HepG2 (cell line): ENCODE results near the gene SYT7. TPM values are rescaled to one million over a fixed set of nuclear protein-coding genes. Genes with fewer than 3 reads are reported as not detected.

Experiments
- ATAC-seq: fragments of 200-7000 bp; cut with Tn5 transposase; 3 replicates; pipeline ENCODE4 v1.9.1; 2020; ENCODE audit warnings: mild to moderate bottlenecking, moderate library complexity
- BruUV-seq: library from RNA; stranded (reverse); fragments of 400-500 nt; replicated peaks from 2 replicates; lab custom pipeline; 2021; lab: Mats Ljungman, UMichigan
- CTCF ChIA-PET: fragments of 300-600 bp; formaldehyde crosslinking; extraction: SDS; loops from one replicate; lab custom pipeline; 2021; ENCODE audit warnings: low total read pairs, inconsistent platforms, low intra/inter-chr PET ratio; lab: Yijun Ruan, JAX
- POLR2A ChIA-PET: fragments of 350-600 bp; sonication (Branson Sonifier 250); formaldehyde crosslinking; loops from one replicate; lab custom pipeline; 2020; ENCODE audit warnings: antibody characterized with exemption, inconsistent platforms; lab: Yijun Ruan, JAX
- DNase-seq: peaks from one replicate; pipeline ENCODE4 v3.0.0-alpha.2; 2015; ENCODE audit warnings: low spot score
- FAIRE-seq: peaks from 3 replicates; lab custom pipeline; 2011; peaks lifted over from hg19 to GRCh38; lab: Jason Lieb, UNC
- H2AFZ ChIP-seq: one replicate; pipeline ENCODE4 v1.6.1; 2011; ENCODE audit warnings: low read length, inconsistent platforms
- H3K27ac ChIP-seq: fragments of 300-600 bp; 3 replicates; pipeline ENCODE4 v1.8.0; 2011; ENCODE audit warnings: mixed run types, mild to moderate bottlenecking, mixed read lengths, low read length, inconsistent platforms; ENCODE audit not compliant: insufficient read depth; ENCODE audit errors: extremely low read length
- H3K27me3 ChIP-seq, 2 experiments: fragments of 200-600 bp in 1 of 2; 2 replicates in 1 of 2; 3 replicates in 1 of 2; pipeline versions ENCODE4 v1.6.0 to v1.8.0; 2011; ENCODE audit warnings: low read length in 2 of 2, mild to moderate bottlenecking in 2 of 2, moderate library complexity in 2 of 2, inconsistent platforms in 1 of 2; ENCODE audit not compliant: insufficient read depth in 2 of 2, control insufficient read depth in 1 of 2
- H3K36me3 ChIP-seq, 2 experiments: fragments of 200-600 bp in 1 of 2; replicated peaks in 1 of 2; 2 replicates in 1 of 2; 3 replicates in 1 of 2; pipeline versions ENCODE4 v1.5.1 to v1.8.0; 2011; ENCODE audit warnings: low read length in 2 of 2, inconsistent platforms in 1 of 2; ENCODE audit not compliant: insufficient read depth in 2 of 2, control insufficient read depth in 1 of 2
- H3K4me1 ChIP-seq: 2 replicates; pipeline ENCODE4 v1.5.1; 2012; ENCODE audit warnings: low read length, inconsistent platforms; ENCODE audit not compliant: insufficient read depth
- H3K4me2 ChIP-seq: 2 replicates; pipeline ENCODE4 v1.6.0; 2011; ENCODE audit warnings: low read depth, low read length, inconsistent platforms
- H3K4me3 ChIP-seq, 3 experiments: fragments of 200-600 bp in 1 of 3; sonication (generic), shearing (Covaris generic) in 1 of 3; replicated peaks in 1 of 3; 2 replicates each; pipeline ENCODE4 v1.5.1; 2011 to 2016; ENCODE audit warnings: low read length in 3 of 3, inconsistent platforms in 2 of 3, low read depth in 2 of 3, mild to moderate bottlenecking in 2 of 3, control low read depth in 1 of 3, mixed read lengths in 1 of 3; ENCODE audit not compliant: insufficient read depth in 1 of 3
- H3K79me2 ChIP-seq: one replicate; pipeline ENCODE4 v1.6.1; 2011; ENCODE audit warnings: low read length, inconsistent platforms; ENCODE audit not compliant: insufficient read depth
- H3K9ac ChIP-seq: 2 replicates; pipeline ENCODE4 v1.6.0; 2011; ENCODE audit warnings: mild to moderate bottlenecking, low read depth, low read length, inconsistent platforms; ENCODE audit not compliant: insufficient read depth
- H3K9me3 ChIP-seq: 2 replicates; pipeline ENCODE4 v1.5.1; 2012; ENCODE audit warnings: mild to moderate bottlenecking, low read length
- H4K20me1 ChIP-seq: 2 replicates; pipeline ENCODE4 v1.6.0; 2011; ENCODE audit warnings: inconsistent platforms, mild to moderate bottlenecking, low read length, moderate library complexity; ENCODE audit not compliant: insufficient read depth
- BRD4 ChIP-seq: sonication (generic); formaldehyde crosslinking; IDR thresholded peaks from 2 replicates; pipeline ENCODE4 v1.4.0; 2020; ENCODE audit warnings: missing genetic modification reagents
- CAMTA2 ChIP-seq: sonication (generic); formaldehyde crosslinking; IDR thresholded peaks from 2 replicates; pipeline ENCODE4 v1.4.0; 2020; ENCODE audit warnings: mild to moderate bottlenecking, missing genetic modification reagents, borderline replicate concordance
- ERF ChIP-seq: IDR thresholded peaks from 2 replicates; pipeline ENCODE4 v1.6.1; 2018; ENCODE audit warnings: missing biosample characterization, missing genetic modification reagents
- HDAC2 ChIP-seq: sonication (generic); formaldehyde crosslinking; IDR thresholded peaks from 2 replicates; pipeline ENCODE4 v1.4.0; 2020; ENCODE audit warnings: missing genetic modification reagents
- HINFP ChIP-seq: sonication (generic); formaldehyde crosslinking; IDR thresholded peaks from 2 replicates; pipeline ENCODE4 v1.4.0; 2020; ENCODE audit warnings: low read depth, mild to moderate bottlenecking, missing genetic modification reagents
- MAFF ChIP-seq: IDR thresholded peaks from 2 replicates; pipeline ENCODE4 v1.6.1; 2011; ENCODE audit warnings: low read depth, low read length, improper control_type of control experiment
- MAFK ChIP-seq, 2 experiments: IDR thresholded peaks in 1 of 2; conservative IDR thresholded peaks in 1 of 2; 2 replicates each; pipeline ENCODE4 v1.6.1; 2011; ENCODE audit warnings: improper control_type of control experiment in 2 of 2, low read length in 2 of 2
- MIER2 ChIP-seq: IDR thresholded peaks from 2 replicates; pipeline ENCODE4 v1.6.1; 2016; ENCODE audit warnings: missing biosample characterization, missing genetic modification reagents
- NFIC ChIP-seq: IDR thresholded peaks from 2 replicates; pipeline ENCODE4 v1.6.1; 2012; ENCODE audit warnings: mild to moderate bottlenecking, low read length, inconsistent platforms
- RFXAP ChIP-seq: sonication (generic); formaldehyde crosslinking; IDR thresholded peaks from 2 replicates; pipeline ENCODE4 v1.4.0; 2020; ENCODE audit warnings: missing genetic modification reagents, borderline replicate concordance
- SUZ12 ChIP-seq: fragments of 150-350 bp; IDR thresholded peaks from 2 replicates; pipeline ENCODE4 v1.6.1; 2014; ENCODE audit warnings: low read depth, low read length
- TBP ChIP-seq: sonication (generic); formaldehyde crosslinking; IDR thresholded peaks from 2 replicates; pipeline ENCODE4 v1.5.0; 2020; ENCODE audit warnings: missing genetic modification reagents
- ZBTB7A ChIP-seq: sonication (generic); formaldehyde crosslinking; IDR thresholded peaks from 2 replicates; pipeline ENCODE4 v1.8.0; 2022; ENCODE audit warnings: mild to moderate bottlenecking, missing genetic modification reagents
- ZKSCAN5 ChIP-seq: sonication (generic); formaldehyde crosslinking; IDR thresholded peaks from 2 replicates; pipeline ENCODE4 v1.5.1; 2020; ENCODE audit warnings: mild to moderate bottlenecking, missing genetic modification reagents
- ZMYM3 ChIP-seq: sonication (generic); formaldehyde crosslinking; IDR thresholded peaks from 2 replicates; pipeline ENCODE4 v1.5.1; 2020; ENCODE audit warnings: mild to moderate bottlenecking, missing genetic modification reagents
- ZNF326 ChIP-seq: sonication (generic); formaldehyde crosslinking; IDR thresholded peaks from 2 replicates; pipeline ENCODE4 v1.4.0; 2020; ENCODE audit warnings: missing genetic modification reagents, borderline replicate concordance
- ZNF83 ChIP-seq: sonication (generic); formaldehyde crosslinking; IDR thresholded peaks from 2 replicates; pipeline ENCODE4 v1.4.0; 2020; ENCODE audit warnings: missing genetic modification reagents, mild to moderate bottlenecking, borderline replicate concordance
- WGBS: methylation state at CpG from one replicate; pipeline ENCODE4 v1.1.6; 2017; ENCODE audit warnings: low lambda C conversion rate; 5-methylcytosine and 5-hydroxymethylcytosine counted together
- in situ Hi-C: cut with HindIII; loops from 2 replicates; pipeline ENCODE4 v1.10.0; 2017; ENCODE audit warnings: low pct_unique_long_range_greater_than_20kb; ENCODE audit not compliant: extremely low pct_ligation_motif_present
- intact Hi-C: fragments of 100-400 bp; cut with micrococcal nuclease; formaldehyde crosslinking; loops from one replicate; pipeline ENCODE4 v1.10.0; 2022; ENCODE audit not compliant: unreplicated experiment
- polyA plus RNA-seq, 8 experiments: library from polyadenylated mRNA; depleted of rRNA in 3 of 8; stranded (reverse) in 7 of 8; unstranded in 1 of 8; fragments of >200 nt; fragmentation: Illumina TruSeq in 4 of 8; extraction: Trizol in 4 of 8; gene quantifications; 2 replicates each; pipeline versions ENCODE4 v1.2.1 to v1.2.3, GENCODE V29; 2011 to 2016; ENCODE audit warnings: low read depth in 4 of 8, missing spikeins in 1 of 8, mixed read lengths in 1 of 8; ENCODE audit not compliant: insufficient read depth in 1 of 8
- total RNA-seq, 5 experiments: library from RNA; depleted of rRNA; stranded (reverse); fragments of >200 nt; fragmentation: Illumina TruSeq; extraction: Trizol; gene quantifications; 2 replicates each; pipeline ENCODE4 v1.2.3, GENCODE V29; 2016; ENCODE audit warnings: low read depth in 1 of 5
- TF ChIP-seq, protein P1 (sequence below): sonication (generic); formaldehyde crosslinking; IDR thresholded peaks from 2 replicates; pipeline ENCODE4 v1.5.1; 2020; ENCODE audit warnings: mild to moderate bottlenecking, moderate library complexity, missing genetic modification reagents

SYT7 gene
- total and polyA plus RNA-seq, 2 of the 13 experiments (the other 11 are each of a cell fraction or from before 2014, with no cell fraction given), result 1.4 to 4.4 TPM

GRCh38 chr11:61473370-61474012, 107.4 kb downstream of the SYT7 start:
- no peaks in the 10 kb centered on the region for H3K79me2 ChIP-seq
- DNase-seq (no peak), FAIRE-seq (no peak), ATAC-seq (no peak)
- H3K9me3 ChIP-seq, result no peaks in the 10 kb centered on the region
- intact Hi-C loops, result no loop called here
- POLR2A ChIA-PET, result no interaction called here
- H3K4me2 ChIP-seq, result no peak overlapping the region
- no peak overlapping the region for H3K4me3 ChIP-seq
- no TSS peak for BruUV-seq
- no peaks in the 10 kb centered on the region for H3K36me3 ChIP-seq
- WGBS, result 83% methylated on average over 3 of the region's 3 CpGs
- TF ChIP-seq ZNF83 (no peak), ZKSCAN5 (CRISPR knock-in tag) (no peak), BRD4 (CRISPR knock-in tag) (no peak), HDAC2 (CRISPR knock-in tag) (no peak), MAFK (conservative IDR thresholded peaks at IDR 0.05 in 1 of 2, IDR thresholded peaks at IDR 0.05 in 1 of 2; ENCODE audit: low read length in 2 of 2) (peak; percentile 21 to 59; a peak in 3 of 4 replicates), MAFF (0 out of 2 replicates have a peak, but pooled peaks have one; percentile 27)
- H3K4me1 ChIP-seq, result peaks cover 11% of the 10 kb centered on the region
- H2AFZ ChIP-seq, result no peak overlapping the region
- in situ Hi-C loops, result no loop called here
- no peak overlapping the region for H3K27ac ChIP-seq
- no peaks in the 10 kb centered on the region for H3K27me3 ChIP-seq
- H4K20me1 ChIP-seq, result no peaks in the 10 kb centered on the region
- no peak overlapping the region for H3K9ac ChIP-seq
- CTCF ChIA-PET, result no interaction called here

DNA sequence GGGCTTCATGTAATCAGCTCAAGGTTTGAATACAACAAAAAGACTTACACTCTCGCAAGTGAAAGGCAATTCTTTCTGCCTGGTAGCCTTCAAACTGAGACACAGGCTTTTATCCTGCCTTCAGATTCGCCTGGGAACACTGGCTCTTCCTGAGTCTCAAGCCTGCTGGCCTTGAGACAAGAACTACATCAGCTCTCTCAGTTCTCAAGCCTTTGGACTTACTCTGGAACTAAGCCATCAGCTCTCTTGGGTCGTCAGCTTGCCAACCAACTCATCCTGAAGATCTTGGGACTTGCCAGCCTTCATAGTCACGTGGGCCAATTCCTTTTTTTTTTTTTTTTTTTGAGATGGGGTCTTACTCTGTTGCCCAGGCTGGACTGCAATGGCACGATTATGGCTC, 108.0 kb downstream of the SYT7 start:
- Histone ChIP-seq H3K27me3 (no peaks in the 10 kb centered on the region), H3K4me1 (peaks cover 9% of the 10 kb centered on the region), H4K20me1 (no peaks in the 10 kb centered on the region), H3K79me2 (no peaks in the 10 kb centered on the region), H3K4me3 (no peak overlapping the region), H3K36me3 (no peaks in the 10 kb centered on the region), H3K9me3 (no peaks in the 10 kb centered on the region), H3K27ac (no peak overlapping the region), H2AFZ (no peak overlapping the region), H3K4me2 (no peak overlapping the region), H3K9ac (no peak overlapping the region)
- intact Hi-C loops, result no loop called here
- BruUV-seq, result no TSS peak
- in situ Hi-C loops, result no loop called here
- FAIRE-seq (no peak), DNase-seq (no peak), ATAC-seq (no peak)
- WGBS, result 83% methylated on average over 5 of the region's 5 CpGs
- ChIA-PET CTCF (no interaction called here), POLR2A (no interaction called here)
- TF ChIP-seq ZNF326 (CRISPR knock-in tag), result no peak
- TF ChIP-seq ERF (CRISPR knock-in tag), result no peak
- no peak for TF ChIP-seq ZMYM3
- no peak for TF ChIP-seq SUZ12
- TF ChIP-seq NFIC, result no peak
- TF ChIP-seq MIER2 (CRISPR knock-in tag), result no peak
- TF ChIP-seq ZBTB7A, result no peak
- TF ChIP-seq TBP, result no peak
- TF ChIP-seq RFXAP (CRISPR knock-in tag), result no peak
- TF ChIP-seq HINFP (CRISPR knock-in tag), result no peak
- TF ChIP-seq, protein P1, sequence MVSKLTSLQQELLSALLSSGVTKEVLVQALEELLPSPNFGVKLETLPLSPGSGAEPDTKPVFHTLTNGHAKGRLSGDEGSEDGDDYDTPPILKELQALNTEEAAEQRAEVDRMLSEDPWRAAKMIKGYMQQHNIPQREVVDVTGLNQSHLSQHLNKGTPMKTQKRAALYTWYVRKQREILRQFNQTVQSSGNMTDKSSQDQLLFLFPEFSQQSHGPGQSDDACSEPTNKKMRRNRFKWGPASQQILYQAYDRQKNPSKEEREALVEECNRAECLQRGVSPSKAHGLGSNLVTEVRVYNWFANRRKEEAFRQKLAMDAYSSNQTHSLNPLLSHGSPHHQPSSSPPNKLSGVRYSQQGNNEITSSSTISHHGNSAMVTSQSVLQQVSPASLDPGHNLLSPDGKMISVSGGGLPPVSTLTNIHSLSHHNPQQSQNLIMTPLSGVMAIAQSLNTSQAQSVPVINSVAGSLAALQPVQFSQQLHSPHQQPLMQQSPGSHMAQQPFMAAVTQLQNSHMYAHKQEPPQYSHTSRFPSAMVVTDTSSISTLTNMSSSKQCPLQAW, result no peak
- no peak for TF ChIP-seq CAMTA2
